K562 (cell line): ENCODE measurements around the gene ZNF584. TPM values are rescaled to one million over a fixed set of nuclear protein-coding genes. Genes with fewer than 3 reads are reported as not detected.

ENCODE experiments used
- ATF6 ChIP-seq: sonication (generic); formaldehyde crosslinking; IDR thresholded peaks from 2 replicates; pipeline ENCODE4 v1.4.0; 2020; ENCODE audit warnings: mild to moderate bottlenecking, missing genetic modification reagents
- CCAR2 ChIP-seq: fragments of 200-400 bp; formaldehyde crosslinking; IDR thresholded peaks from 2 replicates; pipeline ENCODE4 v1.6.1; 2017; ENCODE audit warnings: mild to moderate bottlenecking, low read depth, low read length
- E2F8 ChIP-seq: fragments of 450-650 bp; IDR thresholded peaks from 2 replicates; pipeline ENCODE4 v1.7.1; 2018; ENCODE audit warnings: mild to moderate bottlenecking, low read depth; ENCODE audit not compliant: partially characterized antibody
- NR2F6 ChIP-seq: fragments of 450-650 bp; formaldehyde crosslinking; IDR thresholded peaks from 2 replicates; pipeline ENCODE4 v1.4.0; 2020; ENCODE audit warnings: mild to moderate bottlenecking
- PHF8 ChIP-seq: fragments of 200-600 bp; sonication (generic); IDR thresholded peaks from 2 replicates; pipeline ENCODE4 v1.6.1; 2012; ENCODE audit warnings: mixed run types, mild to moderate bottlenecking, inconsistent platforms, low read length, moderate library complexity, borderline replicate concordance
- REST ChIP-seq, 2 experiments: fragments of 450-650 bp; formaldehyde crosslinking in 1 of 2; IDR thresholded peaks; 2 replicates each; pipeline versions ENCODE4 v1.4.0 to v1.6.1; 2014 to 2020; ENCODE audit warnings: mild to moderate bottlenecking in 2 of 2, borderline replicate concordance in 1 of 2, low read depth in 1 of 2
- SMARCB1 ChIP-seq: IDR thresholded peaks from 2 replicates; pipeline ENCODE4 v1.6.1; 2011; ENCODE audit warnings: improper control_type of control experiment, low read depth; ENCODE audit not compliant: insufficient read length
- TBP ChIP-seq: optimal IDR thresholded peaks from 2 replicates; pipeline ENCODE3; 2011; ENCODE audit warnings: low read depth, low read length, improper control_type of control experiment
- TCFL5 ChIP-seq: fragments of 250-450 bp; sonication (Bioruptor Pico); conservative IDR thresholded peaks from 2 replicates; pipeline ENCODE4 v1.6.1; 2021; ENCODE audit warnings: mild to moderate bottlenecking, moderate library complexity, matching md5 sums
- polyA plus RNA-seq, 8 experiments: library from polyadenylated mRNA; depleted of rRNA in 4 of 8; stranded (reverse) in 5 of 8; unstranded in 3 of 8; fragments of >200 nt; fragmentation: Nextera tagmentation in 2 of 8; fragmentation: Illumina TruSeq in 1 of 8; extraction: Ambion mirVana in 2 of 8; extraction: Trizol in 1 of 8; gene quantifications; 2 replicates each; pipeline versions ENCODE4 v1.2.1 to v1.2.3, GENCODE V29; 2011 to 2014; ENCODE audit warnings: inconsistent platforms in 1 of 8, missing spikeins in 1 of 8
- total RNA-seq, 7 experiments: library from RNA; depleted of rRNA in 6 of 7; stranded (reverse); fragments of >200 nt in 6 of 7; fragmentation: Illumina TruSeq in 2 of 7; extraction: Trizol in 2 of 7; gene quantifications; 2 replicates each; pipeline versions ENCODE4 v1.2.1 to v1.2.3, GENCODE V29; 2011 to 2021; ENCODE audit warnings: low replicate concordance in 1 of 7
- TF ChIP-seq, protein P1 (sequence below): sonication (generic); formaldehyde crosslinking; IDR thresholded peaks from 2 replicates; pipeline ENCODE4 v1.8.0; 2022; ENCODE audit warnings: mild to moderate bottlenecking, missing genetic modification reagents, borderline replicate concordance

ZNF584 gene
- total and polyA plus RNA-seq, 9 of the 15 experiments (the other 6 are each of a cell fraction or from before 2014, with no cell fraction given), result 5.8 to 43.4 (median 24.6) TPM

GRCh38 chr19:58380662-58381459, 27.6 kb upstream of the ZNF584 start, which contains the start of gene ZNF837 (continued):
- 0 out of 2 replicates have a peak, but pooled peaks have one; percentile 90 for TF ChIP-seq ATF6
- no peak for TF ChIP-seq TCFL5 (CRISPR knock-in tag)
- peak; percentile 90; the same call in 1 of the 2 replicates for TF ChIP-seq PHF8
- TF ChIP-seq SMARCB1, result no peak
- TF ChIP-seq NR2F6 (CRISPR knock-in tag), result no peak
- peak; percentile 86 for TF ChIP-seq TBP
- no peak for TF ChIP-seq CCAR2
- 0 out of 2 replicates have a peak, but pooled peaks have one; percentile 27 for TF ChIP-seq REST (IDR thresholded peaks at IDR 0.05; ENCODE audit: borderline replicate concordance)
- peak; percentile 86; the same call in 1 of the 2 replicates for TF ChIP-seq REST (CRISPR knock-in tag; IDR thresholded peaks at IDR 0.05; ENCODE audit: low read depth)
- TF ChIP-seq, protein P1, sequence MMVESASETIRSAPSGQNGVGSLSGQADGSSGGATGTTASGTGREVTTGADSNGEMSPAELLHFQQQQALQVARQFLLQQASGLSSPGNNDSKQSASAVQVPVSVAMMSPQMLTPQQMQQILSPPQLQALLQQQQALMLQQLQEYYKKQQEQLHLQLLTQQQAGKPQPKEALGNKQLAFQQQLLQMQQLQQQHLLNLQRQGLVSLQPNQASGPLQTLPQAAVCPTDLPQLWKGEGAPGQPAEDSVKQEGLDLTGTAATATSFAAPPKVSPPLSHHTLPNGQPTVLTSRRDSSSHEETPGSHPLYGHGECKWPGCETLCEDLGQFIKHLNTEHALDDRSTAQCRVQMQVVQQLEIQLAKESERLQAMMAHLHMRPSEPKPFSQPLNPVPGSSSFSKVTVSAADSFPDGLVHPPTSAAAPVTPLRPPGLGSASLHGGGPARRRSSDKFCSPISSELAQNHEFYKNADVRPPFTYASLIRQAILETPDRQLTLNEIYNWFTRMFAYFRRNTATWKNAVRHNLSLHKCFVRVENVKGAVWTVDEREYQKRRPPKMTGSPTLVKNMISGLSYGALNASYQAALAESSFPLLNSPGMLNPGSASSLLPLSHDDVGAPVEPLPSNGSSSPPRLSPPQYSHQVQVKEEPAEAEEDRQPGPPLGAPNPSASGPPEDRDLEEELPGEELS (CRISPR knock-in tag), result no peak
- peak; percentile 88 for TF ChIP-seq E2F8
